HuH-7 (cell line): ENCODE measurements around the gene KRT2.

ENCODE experiments used
- DNase-seq: peaks from one replicate; pipeline ENCODE4 v3.0.0; 2011; ENCODE audit warnings: low spot score

The KRT2 gene

DNA sequence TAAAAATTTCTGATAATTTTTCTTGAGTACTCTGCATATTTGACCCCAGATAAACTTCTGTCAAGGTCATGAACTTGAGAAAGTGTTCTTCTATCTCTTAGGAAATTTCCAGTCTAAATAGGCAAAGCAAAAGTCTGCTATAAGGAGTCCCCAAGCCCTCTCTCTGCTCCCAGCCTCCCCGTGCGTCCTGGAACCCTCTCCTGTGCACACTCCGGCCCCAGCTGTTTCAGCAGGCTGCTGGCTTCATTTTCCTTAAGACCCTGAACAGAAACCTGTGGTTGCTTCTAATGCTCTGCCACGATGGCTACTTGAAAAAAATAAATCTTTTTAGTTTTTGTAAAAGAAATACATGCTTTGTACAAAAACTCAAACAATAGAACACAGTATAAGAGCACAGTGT lies 14.7 kb downstream of the KRT2 start:
- DNase-seq = no peak

DNA sequence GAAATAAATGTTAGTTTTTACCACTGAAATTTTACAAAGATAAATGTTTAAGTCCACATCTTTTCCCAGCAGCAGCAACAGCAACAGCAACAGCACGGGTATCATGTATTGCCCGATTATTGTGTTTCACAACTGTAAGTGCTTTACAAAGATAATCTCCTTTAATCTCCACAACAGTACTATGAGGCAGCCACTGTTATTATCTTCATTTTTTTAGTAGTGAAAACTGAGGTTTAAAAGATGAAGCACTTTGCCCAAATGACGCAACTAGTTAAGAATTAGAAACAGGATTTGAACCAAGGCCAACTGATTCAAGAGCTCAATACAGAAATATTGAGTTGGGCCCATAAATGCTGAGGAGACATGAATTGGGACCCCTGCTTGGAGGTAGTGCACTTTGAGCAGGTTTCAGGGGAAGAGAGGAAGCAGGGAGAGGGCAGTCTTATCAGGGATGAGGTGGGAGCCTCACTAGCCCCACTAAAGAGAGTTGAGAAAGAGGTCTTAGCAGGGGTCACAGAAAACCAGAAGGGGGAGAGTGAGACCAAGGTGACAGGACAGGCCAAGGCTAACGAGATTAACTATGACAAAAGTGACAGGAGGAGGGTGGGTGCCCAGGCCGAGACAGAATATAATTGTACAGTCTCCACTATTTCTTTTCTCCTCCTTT lies 15.3 kb downstream of the KRT2 start:
- DNase-seq = no peak

DNA sequence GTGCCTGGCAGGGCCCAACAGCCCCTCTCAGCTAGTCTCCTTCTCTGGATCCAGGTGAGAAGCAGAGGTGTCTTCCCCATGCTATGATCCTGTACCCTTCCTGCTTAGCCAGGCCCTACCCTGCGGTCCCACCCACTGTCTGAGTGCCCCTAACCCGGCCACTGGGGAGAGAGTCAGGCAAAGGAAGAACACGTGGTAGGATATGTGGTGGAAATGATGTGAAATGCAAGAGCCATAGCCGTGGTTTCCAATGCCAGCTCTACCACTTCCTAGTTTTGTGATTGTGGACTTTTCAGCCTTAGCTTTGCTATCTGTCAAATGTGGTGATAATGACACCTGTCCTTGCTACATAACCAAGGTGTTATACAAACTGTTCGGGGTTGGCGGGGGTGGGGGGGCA lies 15.8 kb downstream of the KRT2 start:
- no peak for DNase-seq

DNA sequence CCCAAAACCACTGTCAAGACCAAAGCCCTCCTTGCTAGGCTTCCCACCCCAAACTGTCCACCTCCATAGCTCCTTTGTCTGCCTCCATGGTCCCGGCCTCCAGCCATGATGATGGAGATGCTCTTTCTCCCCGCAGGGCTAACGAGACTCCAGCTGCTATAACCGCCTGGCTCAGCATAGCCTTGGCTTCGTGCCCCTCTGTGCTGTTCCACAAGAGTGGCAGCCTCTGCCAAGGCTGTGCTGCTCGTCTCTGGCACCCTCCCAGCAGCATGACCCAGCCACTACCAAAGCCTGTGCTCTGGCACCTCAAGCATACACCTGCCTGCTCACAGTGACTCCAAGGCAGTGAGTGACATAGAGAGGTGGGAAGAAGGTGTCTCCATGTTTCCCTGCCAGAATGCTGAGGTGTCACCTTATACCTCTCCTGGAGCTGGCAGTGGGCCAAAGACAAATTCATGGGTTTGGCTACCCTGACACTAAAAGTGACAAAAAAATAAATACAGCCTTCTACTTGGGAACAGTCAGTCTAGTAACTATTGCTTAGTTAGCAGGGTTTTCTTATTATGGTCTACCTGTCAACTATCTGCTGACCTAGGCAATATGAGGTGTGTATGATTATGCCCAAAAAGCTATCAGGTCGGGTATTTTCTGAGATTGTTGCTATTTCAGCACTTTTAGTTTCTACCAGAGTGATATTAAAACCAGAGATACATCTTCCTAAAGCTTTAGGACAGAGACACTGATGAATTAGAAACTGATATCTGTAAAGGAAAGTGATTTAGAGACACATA lies 17.6 kb downstream of the KRT2 start:
- DNase-seq = no peak

DNA sequence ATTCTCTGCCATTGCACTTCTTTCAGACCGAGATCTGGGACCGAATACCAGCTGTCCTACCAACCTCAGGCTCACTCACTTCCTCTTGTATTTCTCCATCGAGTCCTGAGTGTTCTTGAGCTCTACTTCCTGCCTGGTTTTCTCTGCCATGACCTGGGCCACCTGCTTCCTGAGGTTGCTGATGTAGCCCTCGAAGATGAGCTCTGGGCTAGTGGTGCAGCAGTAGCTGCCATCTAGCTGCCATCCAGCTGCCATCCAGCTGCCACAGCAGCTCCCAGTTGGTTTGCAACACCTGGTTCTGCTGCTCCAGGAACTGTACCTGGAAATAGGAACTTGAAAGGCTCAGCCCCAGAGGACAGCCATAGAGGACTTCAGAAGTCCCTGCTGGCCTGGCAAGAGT lies 18.6 kb downstream of the KRT2 start:
- DNase-seq = no peak

DNA sequence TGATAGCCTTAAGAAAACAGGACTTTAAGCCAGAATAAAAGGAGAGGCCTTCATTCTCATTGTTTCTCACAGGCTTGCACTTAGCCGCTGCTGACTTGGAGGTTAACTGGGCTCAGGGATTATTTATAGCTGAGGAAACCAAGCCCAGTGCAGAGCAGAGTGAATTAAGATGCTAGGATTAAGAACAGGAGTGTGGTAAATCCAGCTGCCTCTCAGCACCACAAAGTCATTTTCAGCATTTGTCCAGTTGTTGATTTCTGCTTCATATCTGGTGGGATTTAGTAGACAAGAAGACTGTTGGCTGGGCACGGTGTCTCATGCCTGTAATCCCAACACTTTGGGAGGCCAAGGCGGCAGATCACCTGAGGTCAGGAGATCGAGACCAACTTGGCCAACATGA lies 19.4 kb downstream of the KRT2 start:
- no peak for DNase-seq

DNA sequence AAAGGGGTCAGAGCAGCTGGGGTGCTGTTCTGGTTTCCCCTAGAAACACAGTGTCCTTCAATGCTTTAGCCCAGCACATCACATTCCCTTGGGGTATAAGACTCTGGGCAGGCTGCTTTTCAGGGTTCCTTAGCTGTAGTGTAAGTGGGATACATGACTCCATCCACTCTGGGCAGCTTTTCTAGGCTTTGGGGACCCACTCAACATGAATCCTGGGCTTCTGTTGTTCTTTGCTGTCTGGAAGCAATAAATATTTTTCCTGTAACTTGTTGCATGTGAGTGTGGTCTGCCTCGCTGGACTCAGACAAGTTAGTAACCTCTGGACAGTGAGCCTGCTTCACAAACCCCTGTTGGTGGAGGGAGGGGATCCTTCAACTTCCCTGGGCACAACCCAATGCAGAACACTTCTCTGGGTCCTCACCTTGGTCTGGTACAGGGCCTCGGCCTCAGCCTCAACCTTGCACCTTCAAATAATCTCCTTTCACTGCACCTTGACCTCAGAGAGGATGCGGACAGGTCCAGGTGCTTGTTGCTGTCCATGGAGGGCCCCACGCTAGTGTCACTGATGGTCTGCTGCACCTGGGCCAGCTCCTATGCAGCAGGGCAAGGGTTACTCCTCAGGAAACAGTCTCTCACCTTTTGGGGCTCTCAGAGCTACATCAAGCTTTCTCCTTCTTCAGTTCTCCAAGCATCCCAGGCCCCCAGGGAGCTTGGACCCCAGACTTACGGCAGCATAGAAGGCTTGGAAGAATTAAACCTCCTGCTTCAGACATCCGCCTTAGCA lies 20.1 kb downstream of the KRT2 start:
- no peak for DNase-seq

DNA sequence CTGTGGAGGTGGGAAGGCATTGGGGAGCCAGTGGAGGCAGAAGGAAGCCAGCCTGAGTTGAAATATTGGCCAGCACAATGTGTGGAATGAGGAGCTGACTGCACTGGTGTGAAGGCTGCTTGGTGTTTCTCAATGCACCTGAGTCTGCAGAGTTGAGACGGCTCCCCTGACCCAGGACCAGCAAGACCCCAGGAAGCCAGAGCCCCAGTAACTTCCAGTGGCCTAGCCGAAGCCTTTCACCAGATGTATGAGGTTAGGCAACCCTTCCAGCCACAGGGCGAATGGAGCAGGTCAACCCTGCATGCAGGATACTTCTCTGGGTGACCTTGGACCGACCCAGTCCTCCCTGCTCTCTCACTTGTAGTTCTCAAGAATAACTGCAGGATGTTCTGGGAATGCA lies 20.7 kb downstream of the KRT2 start:
- DNase-seq = no peak

DNA sequence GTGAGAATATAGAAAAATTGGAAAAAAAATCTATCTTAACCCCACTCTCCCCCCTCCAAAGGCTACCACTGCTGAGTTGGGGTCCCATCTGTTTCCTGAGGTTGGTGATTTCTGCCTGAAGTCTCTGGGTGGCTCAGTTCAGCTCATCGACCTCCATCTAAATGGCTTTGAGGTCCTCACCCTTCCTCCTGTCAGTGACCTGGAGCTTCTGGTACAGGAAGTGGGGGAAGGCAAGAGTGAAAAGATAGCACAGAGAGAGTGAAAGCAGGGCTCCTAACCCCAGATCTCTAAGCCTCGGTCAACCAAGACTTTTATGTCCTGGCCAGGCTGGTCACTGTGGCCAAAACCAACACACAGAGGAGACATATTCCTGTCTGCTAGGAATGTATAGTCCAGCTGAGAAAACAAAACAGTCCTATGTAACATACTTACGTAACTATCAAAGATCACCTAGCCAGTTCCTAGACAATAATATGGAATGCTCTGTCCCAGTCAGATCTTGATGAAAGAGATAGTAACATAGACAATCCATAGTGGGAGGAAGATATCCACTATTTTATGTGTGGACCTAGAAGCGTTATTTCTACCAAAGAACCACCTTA lies 21.3 kb downstream of the KRT2 start:
- DNase-seq = no peak

DNA sequence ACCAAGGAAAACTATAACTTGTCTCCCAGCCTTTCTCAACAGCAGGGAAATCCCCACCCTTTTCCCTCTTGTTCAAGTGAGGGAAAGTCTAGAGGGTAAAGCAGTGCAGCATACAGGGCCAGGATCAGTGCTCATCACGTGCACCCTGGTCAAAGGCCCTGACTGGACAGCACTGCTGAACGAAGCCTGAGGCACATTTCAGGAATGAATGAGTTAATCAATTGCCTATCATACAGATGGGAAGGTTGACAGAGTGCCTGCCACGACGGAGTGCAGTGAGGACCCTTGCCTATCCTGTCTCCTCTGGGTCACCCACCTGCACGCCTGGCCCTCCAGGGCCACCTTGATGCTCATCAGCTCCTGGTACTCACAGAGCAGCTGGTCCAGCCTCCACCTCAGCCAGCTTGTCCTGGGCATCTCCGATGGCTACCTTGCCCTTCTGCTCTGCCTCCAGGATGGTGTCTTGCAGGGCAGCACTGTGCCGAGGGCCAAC lies 22.0 kb downstream of the KRT2 start:
- no peak for DNase-seq

DNA sequence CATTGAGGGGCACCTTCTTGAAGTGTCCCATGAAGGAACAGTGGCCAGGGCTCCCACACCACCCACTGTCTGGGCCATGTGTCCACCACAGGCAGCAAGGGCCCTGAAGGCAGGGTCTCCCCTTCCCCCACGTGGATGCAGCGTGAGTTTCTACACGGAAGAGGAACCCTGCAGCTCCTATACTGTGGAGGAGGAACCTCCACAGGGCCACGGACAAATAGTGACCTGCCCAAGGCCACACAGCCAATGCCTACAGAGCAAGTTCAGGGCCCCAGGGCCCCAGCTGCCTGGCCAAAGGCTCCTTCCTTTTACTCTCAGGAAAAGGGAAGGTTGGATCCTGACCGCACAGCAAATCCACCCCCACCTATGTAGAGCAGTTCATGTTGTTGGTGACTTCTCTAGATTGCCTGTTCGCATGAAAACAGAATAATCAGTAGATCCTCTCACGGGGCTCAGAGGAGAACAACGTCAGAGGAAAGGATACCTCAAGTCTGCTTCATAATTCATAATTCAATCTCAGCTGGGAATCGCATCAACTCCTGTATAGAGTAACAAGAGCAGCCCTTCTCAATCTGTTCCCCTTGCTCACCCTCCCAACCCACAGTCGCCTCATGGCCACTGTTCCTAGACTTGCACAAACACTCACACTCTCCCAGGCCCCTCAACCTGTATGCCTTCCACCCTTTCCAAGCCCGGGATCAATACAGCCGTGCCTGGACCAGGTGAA lies 22.6 kb downstream of the KRT2 start:
- DNase-seq = no peak

DNA sequence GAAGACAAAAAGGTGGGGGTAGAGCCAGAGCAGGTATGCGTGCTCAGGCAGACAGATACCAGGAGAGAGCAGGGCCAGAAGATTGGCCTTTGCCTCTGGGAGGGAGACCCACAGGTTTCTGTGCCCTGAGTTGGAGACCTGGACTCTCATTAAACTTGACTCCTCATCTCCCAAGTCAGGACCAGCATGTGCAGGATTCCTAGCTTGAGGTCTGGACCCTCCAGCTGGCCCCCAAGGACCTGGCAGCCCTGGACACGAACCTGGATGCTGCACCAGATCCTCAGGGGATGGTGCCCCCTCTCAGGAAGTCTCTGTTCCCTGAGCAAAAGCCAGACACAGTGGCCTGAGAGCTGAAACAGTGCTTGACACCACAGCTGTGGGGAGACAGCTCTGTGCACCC lies 23.2 kb downstream of the KRT2 start:
- DNase-seq = no peak

DNA sequence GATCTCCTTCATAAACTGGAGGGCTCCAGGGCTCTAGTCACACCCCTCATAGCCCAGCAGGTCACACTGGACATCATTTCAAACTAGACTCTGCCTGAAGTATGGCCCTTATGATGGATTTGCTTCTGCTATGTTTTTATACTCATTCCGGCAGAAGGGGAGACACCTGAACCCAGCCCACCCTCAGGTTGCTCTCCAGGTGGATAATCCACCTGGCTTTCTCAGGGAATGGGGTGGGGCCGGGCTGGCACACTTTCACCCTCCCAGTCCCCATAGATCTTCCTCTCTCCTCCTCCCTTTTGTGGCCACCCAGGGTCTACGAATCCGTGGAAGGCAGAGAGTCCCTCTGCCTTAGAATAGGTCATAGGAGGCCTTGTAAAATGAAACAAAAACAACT lies 23.9 kb downstream of the KRT2 start:
- no peak for DNase-seq

DNA sequence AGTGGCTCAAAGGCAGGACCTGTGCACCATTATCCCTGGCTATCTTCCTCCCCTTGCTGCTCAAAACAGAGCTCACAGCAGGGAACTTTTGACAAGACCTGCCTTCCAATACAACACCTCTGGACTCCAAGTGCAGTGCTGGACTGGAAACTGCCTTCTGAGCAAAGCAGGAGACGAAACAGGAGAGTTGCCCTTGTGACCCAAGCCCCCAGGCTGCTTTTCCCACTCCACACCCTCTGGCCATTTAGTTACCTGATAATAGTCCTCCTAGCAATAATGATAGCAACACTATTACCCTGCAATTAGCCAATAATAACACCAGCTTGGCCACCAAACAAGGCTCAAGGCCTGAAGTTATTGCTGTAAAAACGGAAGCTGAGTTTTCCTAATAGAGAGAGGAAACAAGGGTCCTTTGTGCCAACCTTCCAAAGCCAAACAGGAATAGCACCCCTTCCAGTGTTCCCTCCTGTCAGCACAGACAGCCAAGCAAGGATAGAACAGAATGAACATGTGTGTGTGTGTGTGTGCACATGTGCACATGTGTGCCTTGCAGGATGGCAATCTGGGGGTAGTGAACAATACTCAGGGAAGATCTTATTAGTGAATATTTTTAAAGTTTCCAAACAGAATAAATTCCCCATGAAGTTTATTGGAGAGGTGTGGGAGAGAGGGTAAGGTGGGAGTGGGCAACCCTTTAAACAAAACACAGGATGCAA lies 24.5 kb downstream of the KRT2 start:
- no peak for DNase-seq

DNA sequence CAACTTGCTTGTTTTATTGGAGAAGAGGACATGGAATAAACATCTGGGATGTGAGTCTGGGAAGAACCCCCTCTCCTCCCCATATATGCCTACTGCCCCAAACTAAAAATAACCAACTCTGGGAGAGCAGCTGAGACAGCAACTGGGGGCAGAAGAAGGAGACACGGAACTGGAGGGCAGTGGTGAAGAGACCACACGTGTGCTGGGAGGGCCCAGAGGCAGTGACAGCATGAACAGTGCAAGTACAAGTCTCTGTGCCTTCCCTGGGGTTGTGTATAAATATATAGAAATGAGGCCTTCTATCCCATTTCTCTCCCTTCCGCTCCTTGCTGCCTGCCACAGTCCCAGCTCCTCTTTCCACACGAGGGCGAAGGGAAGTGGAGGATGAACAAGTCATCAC lies 29.7 kb downstream of the KRT2 start:
- DNase-seq = no peak

DNA sequence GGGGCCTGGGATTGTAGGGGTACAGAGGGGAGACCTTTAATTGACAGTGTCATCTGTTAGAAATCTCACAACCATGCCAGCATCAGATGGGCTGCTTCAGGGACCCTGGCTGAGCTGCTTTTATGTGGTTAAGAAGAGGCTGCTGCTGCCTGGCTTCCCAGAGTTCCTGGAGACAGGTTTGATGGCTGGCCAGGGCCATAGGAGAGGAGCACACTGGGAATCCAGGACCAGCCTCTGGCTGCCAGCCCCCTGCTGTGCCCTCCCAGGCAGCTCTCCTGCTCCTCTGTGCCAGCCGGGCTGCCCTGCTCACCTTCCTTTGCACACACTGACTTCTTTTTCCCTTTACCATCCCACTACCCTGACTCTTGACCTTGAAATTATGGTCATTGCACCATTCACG lies 33.1 kb downstream of the KRT2 start:
- DNase-seq = no peak

DNA sequence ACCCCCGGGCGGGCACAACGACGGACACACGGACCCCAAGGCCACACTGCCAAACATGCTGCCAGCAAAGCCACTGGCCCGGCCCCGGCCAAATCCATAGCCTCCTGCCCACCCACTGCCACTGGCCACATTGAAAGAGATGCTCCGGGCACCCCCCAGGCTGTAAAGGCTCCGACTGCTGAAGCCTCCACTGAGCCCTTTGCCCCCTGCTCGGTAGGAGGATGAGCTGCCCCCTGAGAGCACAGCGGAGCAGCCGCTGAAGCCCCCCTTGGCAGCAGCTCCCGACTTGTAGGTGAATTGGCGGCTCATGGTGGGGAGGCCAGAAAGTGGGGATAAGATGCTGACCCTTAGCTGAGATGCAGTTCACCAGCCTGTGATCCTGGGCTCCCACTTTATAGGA lies 33.8 kb downstream of the KRT2 start, which contains the start of gene KRT73:
Gene KRT73 (minus strand): TSS at position 344 of the 400 bp plus-strand sequence. CDS start 35 bp downstream, at position 309.
- DNase-seq = no peak

DNA sequence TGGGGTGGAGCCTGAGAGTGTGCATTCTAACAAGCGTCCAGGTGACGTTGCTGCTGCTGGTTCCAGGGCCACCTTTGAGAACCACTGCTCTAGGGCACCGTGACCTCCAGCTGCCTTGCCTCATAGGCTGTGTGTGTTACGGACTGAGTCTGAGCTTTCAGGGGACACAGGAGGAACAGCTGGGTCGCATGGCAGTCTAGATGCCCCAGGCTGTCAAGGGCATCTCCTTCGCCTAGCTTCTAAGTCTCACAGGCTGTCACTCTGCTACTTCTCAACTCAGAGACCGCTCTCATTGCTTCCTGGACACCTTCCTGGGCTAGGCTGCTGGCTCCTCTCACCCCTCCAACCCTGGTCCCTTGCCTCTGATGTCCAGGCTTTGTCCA lies 34.6 kb downstream of the KRT2 start:
- DNase-seq = no peak

DNA sequence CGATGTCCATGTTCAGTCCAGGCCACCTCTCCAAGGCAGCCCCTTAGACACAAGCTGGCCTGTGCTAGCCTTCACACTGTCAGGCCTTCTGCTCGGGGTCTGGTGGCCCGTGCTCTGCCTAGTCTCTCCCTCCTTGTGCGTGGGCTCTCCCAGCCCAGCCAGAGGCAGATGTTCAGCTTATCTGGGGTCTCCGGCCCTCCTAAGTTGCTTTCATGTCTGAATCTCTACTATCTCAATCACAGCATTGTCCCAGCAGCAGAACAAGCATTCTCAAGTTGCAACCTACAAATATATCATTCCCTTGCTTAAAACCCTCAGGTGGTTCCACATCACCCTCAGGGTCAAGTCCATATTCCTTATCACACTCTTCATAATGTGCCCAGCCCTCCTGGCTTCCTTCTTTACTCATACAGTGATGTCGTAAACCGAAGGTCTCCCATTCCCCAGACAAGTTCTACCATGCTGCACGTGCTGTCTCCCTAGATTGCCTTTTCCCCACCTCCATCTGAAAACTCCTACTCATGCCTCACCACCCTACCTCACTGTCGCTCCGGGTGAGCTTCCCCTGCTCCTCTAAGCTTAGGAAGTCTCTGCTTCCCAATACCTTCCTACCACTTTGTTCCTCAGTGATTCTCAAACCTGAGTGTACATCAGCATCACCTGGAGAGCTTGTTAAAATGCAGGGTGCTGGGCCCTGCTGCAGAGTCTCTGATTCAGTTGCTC lies 35.2 kb downstream of the KRT2 start:
- DNase-seq = no peak

DNA sequence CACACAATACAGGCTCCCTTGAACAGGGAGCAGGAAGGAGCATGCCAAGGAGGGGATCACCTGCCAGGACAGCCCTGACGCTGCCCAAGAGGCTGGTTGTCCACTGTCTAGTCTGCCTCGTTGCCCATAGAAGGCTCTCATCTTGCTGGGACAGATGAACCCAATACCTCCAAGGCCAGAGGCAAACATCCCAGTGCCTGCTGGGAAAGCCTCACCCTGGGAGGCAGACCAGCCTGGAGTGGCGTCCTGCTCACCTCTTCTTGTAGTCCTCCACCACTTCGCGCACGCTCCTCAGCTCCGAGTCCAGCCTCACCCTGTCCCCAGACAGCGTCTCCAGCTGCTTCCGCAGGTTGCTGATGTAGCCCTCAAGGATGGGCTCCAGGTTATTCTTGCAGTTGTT lies 36.1 kb downstream of the KRT2 start:
- no peak for DNase-seq
